ENCODE data around the gene ACADVL. TPM values are rescaled to one million over a fixed set of nuclear protein-coding genes. Genes with fewer than 3 reads are reported as not detected.

Gene ACADVL
- total RNA-seq, 1 donor from 2014 or later: 354 TPM

GRCh38 chr17:7218166-7218565 lies 1.6 kb upstream of the ACADVL start:
- Mint-ChIP-seq H3K27me3 (ENCODE audit: low read depth, unreplicated experiment) (no peaks in the 10 kb centered on the region), H3K4me1 (ENCODE audit: low read depth, unreplicated experiment) (peaks cover 31% of the 10 kb centered on the region), H3K36me3 (ENCODE audit: low read depth, unreplicated experiment) (peaks cover 12% of the 10 kb centered on the region), H3K4me3 (ENCODE audit: unreplicated experiment) (peak overlapping the region; percentile 96), H3K9me3 (ENCODE audit: unreplicated experiment) (no peaks in the 10 kb centered on the region), H3K27ac (ENCODE audit: unreplicated experiment) (no peak overlapping the region)
- Histone ChIP-seq H3K4me3 (ENCODE audit: insufficient read depth, low read depth, low read length) (no peak overlapping the region), H3K79me2 (ENCODE audit: insufficient read depth, low read length) (peaks cover 61% of the 10 kb centered on the region), H3K36me3 (ENCODE audit: insufficient read depth, low read length) (peaks cover 9% of the 10 kb centered on the region), H3K9ac (ENCODE audit: low read length) (peak overlapping the region; percentile 75), H3K27me3 (ENCODE audit: insufficient read depth, low read length) (no peaks in the 10 kb centered on the region), H3K9me3 (ENCODE audit: insufficient read depth, low read depth, low read length) (no peaks in the 10 kb centered on the region), H3K27ac (ENCODE audit: low read depth, low read length) (no peak overlapping the region), H2AFZ (ENCODE audit: low read depth, low read length) (no peak overlapping the region), H3K4me1 (ENCODE audit: insufficient read depth, low read length) (peaks cover 45% of the 10 kb centered on the region), H4K20me1 (ENCODE audit: insufficient read depth, low read length) (peaks cover 61% of the 10 kb centered on the region), H3K4me2 (ENCODE audit: low read length) (peak overlapping the region; percentile 87)
- DNase-seq (ENCODE audit: low read depth) (no peak), FAIRE-seq (no peak)
- no peak for TF ChIP-seq CTCF (IDR thresholded peaks at IDR 0.05; ENCODE audit: insufficient read depth, low read depth, low read length)
- TF ChIP-seq EZH2 (IDR thresholded peaks at IDR 0.05; ENCODE audit: insufficient read depth, low read length): no peak

- H3K4me1 Mint-ChIP-seq (ENCODE audit: low read depth, unreplicated experiment): peaks cover 27% of the 10 kb centered on the region
- peak overlapping the region; percentile 96 for H3K4me3 Mint-ChIP-seq (ENCODE audit: unreplicated experiment)
- FAIRE-seq (no peak), DNase-seq (ENCODE audit: low read depth) (no peak)
- Histone ChIP-seq H3K4me1 (ENCODE audit: insufficient read depth, low read length) (peaks cover 42% of the 10 kb centered on the region), H3K4me2 (ENCODE audit: low read length) (no peak overlapping the region), H2AFZ (ENCODE audit: low read depth, low read length) (no peak overlapping the region), H3K79me2 (ENCODE audit: insufficient read depth, low read length) (peaks cover 55% of the 10 kb centered on the region), H3K27ac (ENCODE audit: low read depth, low read length) (no peak overlapping the region), H3K36me3 (ENCODE audit: insufficient read depth, low read length) (peaks cover 13% of the 10 kb centered on the region), H3K9ac (ENCODE audit: low read length) (no peak overlapping the region), H4K20me1 (ENCODE audit: insufficient read depth, low read length) (peaks cover 61% of the 10 kb centered on the region), H3K9me3 (ENCODE audit: insufficient read depth, low read depth, low read length) (no peaks in the 10 kb centered on the region), H3K27me3 (ENCODE audit: insufficient read depth, low read length) (no peaks in the 10 kb centered on the region), H3K4me3 (ENCODE audit: insufficient read depth, low read depth, low read length) (no peak overlapping the region)
- no peaks in the 10 kb centered on the region for H3K9me3 Mint-ChIP-seq (ENCODE audit: unreplicated experiment)
- peaks cover 14% of the 10 kb centered on the region for H3K36me3 Mint-ChIP-seq (ENCODE audit: low read depth, unreplicated experiment)
- TF ChIP-seq CTCF (IDR thresholded peaks at IDR 0.05; ENCODE audit: insufficient read depth, low read depth, low read length) (no peak), EZH2 (IDR thresholded peaks at IDR 0.05; ENCODE audit: insufficient read depth, low read length) (no peak)
- H3K27me3 Mint-ChIP-seq (ENCODE audit: low read depth, unreplicated experiment): no peaks in the 10 kb centered on the region
- peak overlapping the region; percentile 36 for H3K27ac Mint-ChIP-seq (ENCODE audit: unreplicated experiment)
Observed at GRCh38 chr17:7218758-7219157, 980 bp upstream of the ACADVL start.

GRCh38 chr17:7219229-7219811 lies 418 bp upstream of the ACADVL start:
- H3K4me1 ChIP-seq (ENCODE audit: insufficient read depth, low read length): peaks cover 38% of the 10 kb centered on the region
- Mint-ChIP-seq H3K36me3 (ENCODE audit: low read depth, unreplicated experiment) (peaks cover 17% of the 10 kb centered on the region), H3K4me1 (ENCODE audit: low read depth, unreplicated experiment) (peaks cover 29% of the 10 kb centered on the region), H3K9me3 (ENCODE audit: unreplicated experiment) (no peaks in the 10 kb centered on the region), H3K4me3 (ENCODE audit: unreplicated experiment) (peak overlapping the region; percentile 96), H3K27me3 (ENCODE audit: low read depth, unreplicated experiment) (no peaks in the 10 kb centered on the region), H3K27ac (ENCODE audit: unreplicated experiment) (peak overlapping the region; percentile 98)
- peak overlapping the region; percentile 92 for H3K4me2 ChIP-seq (ENCODE audit: low read length)
- FAIRE-seq (no peak), DNase-seq (ENCODE audit: low read depth) (no peak)
- H3K4me3 ChIP-seq (ENCODE audit: insufficient read depth, low read depth, low read length): peak overlapping the region; percentile 73
- peak overlapping the region; percentile 93 for H3K9ac ChIP-seq (ENCODE audit: low read length)
- H3K9me3 ChIP-seq (ENCODE audit: insufficient read depth, low read depth, low read length): no peaks in the 10 kb centered on the region
- H3K36me3 ChIP-seq (ENCODE audit: insufficient read depth, low read length): peaks cover 13% of the 10 kb centered on the region
- peaks cover 51% of the 10 kb centered on the region for H3K79me2 ChIP-seq (ENCODE audit: insufficient read depth, low read length)
- TF ChIP-seq EZH2 (IDR thresholded peaks at IDR 0.05; ENCODE audit: insufficient read depth, low read length) (no peak), CTCF (IDR thresholded peaks at IDR 0.05; ENCODE audit: insufficient read depth, low read depth, low read length) (no peak)
- peak overlapping the region; percentile 36 for H2AFZ ChIP-seq (ENCODE audit: low read depth, low read length)
- peak overlapping the region; percentile 80 for H3K27ac ChIP-seq (ENCODE audit: low read depth, low read length)
- H4K20me1 ChIP-seq (ENCODE audit: insufficient read depth, low read length): peaks cover 61% of the 10 kb centered on the region
- no peaks in the 10 kb centered on the region for H3K27me3 ChIP-seq (ENCODE audit: insufficient read depth, low read length)

All from astrocyte (in vitro differentiated cells and primary cell).